GM18861 (cell line): ENCODE results near the gene TRIM41.
A peak's percentile ranks its signal among the peaks of the same experiment; 100 is the strongest.
"Not testable (repeated sequence)": the region's sequence is repeated elsewhere in the genome, so short reads cannot be mapped to it uniquely, and the experiment has no call there.

Experiments used
- ATAC-seq: cut with Tn5 transposase; IDR thresholded peaks from one replicate; pipeline ENCODE4 v1.9.1; 2021; ENCODE audit not compliant: unreplicated experiment

Gene TRIM41

DNA sequence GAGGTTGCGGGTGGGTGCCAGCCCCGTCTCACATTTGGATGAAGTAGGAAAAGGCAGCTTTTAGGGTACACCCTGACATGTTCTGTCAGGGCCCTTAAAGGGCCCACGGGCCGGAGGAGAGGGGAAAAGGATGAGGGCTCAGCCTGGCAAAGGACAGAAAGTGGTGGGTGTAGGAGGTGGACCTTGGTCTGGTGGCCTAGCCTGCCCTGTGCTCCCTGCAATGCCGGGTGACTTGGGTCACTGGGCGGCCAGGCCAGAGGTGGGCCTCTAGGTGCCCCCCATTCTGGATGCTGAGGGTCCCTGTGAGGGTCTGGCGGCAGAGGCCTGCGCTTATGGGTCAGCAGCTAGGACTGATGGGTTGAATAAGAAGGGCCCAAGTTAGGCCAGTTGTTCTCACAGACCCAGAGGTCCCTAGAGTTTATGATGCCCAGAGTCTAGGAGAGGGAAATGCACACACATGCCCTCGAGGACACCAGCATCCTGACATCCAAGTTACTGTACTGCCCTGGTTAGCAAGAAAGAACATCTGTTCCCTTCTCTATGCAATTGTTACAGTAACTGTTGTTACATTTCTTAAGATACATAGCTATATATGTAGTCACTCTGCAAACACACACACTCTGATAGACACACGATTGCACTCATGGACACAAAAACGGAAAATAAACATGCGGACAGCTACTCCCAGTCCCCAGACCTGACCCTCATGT, 30.6 kb upstream of the TRIM41 start:
- no peak for ATAC-seq

DNA sequence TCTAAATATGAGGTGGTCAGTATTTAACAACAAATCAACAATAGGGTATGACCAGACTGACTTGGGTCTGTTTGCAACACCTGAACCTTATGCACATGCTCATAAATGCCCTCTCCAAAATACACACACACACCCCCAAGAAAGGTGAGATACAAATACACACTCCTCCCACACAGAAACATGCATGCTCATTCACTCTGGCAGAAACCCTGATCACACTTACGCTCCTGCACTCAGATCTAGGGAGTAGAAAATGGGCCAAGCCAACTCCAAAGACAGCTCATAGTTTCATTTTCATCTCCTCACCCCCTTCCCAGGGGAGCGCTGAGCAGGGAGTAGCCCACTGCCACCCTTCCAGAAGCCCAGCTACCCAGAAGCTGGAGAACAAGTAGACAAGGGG, 29.4 kb upstream of the TRIM41 start:
- no peak for ATAC-seq

- no peak for ATAC-seq
These were observed 28.4 kb upstream of the TRIM41 start for GRCh38 chr5:181194489-181195248.

DNA sequence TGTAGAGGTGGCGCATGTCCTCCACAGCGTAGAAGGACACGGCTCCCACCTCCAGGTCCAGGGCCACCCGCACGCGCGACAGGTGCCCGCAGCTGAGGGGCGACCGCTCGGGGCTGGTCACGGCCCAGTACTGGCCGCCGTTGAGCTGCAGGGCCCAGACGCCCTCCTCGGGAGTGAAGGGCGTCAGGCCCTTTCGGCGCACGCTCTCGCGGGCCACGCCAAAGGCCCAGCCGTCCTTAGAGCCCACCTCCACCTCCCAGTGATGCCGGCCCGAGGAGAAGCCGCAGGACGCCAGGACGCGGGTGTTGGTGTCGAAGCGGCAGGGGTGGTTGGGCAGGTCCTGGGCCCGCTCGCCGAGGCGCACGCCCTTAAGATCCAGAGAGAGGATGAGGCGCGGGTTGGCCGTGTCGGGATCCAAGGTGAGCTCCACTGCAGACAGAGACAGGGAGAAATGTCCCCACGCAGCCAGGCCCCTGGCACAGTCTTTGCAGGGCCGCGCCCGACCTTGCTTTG, 27.8 kb upstream of the TRIM41 start:
- ATAC-seq = no peak

GRCh38 chr5:181197326-181197951, 25.6 kb upstream of the TRIM41 start:
- ATAC-seq = no peak

- ATAC-seq = no peak
These were observed 24.9 kb upstream of the TRIM41 start for GRCh38 chr5:181198106-181198685.

DNA sequence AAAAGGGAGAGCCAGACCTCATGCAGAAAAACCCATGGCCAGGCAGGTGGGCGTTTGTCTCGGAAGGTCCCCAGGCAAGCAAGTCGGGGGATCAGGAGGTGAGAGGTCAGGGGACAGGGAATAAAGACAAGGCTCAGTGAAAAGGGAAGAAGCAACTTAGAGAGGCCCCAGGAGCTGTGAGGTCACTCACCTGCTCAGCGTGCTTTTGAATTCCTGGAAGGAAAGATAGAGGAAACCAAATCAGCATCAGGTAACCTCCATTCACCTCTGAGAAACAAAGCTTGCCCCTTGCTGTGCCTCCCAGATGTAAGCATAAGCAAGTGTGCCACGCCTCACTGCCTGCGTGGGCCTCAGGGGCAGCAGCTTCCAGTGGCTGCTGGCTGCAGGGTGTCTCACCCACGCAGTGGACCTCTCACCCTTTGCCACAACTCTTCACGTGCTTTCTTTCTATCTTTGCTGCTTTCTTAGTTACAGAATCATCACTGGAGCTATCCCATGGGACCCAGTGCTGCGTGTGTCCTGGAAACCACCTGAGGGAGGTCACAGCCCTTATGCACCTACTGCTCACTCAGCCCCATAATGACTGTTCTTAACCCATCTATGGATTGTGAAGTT, 24.1 kb upstream of the TRIM41 start:
- ATAC-seq = peak; percentile 87

DNA sequence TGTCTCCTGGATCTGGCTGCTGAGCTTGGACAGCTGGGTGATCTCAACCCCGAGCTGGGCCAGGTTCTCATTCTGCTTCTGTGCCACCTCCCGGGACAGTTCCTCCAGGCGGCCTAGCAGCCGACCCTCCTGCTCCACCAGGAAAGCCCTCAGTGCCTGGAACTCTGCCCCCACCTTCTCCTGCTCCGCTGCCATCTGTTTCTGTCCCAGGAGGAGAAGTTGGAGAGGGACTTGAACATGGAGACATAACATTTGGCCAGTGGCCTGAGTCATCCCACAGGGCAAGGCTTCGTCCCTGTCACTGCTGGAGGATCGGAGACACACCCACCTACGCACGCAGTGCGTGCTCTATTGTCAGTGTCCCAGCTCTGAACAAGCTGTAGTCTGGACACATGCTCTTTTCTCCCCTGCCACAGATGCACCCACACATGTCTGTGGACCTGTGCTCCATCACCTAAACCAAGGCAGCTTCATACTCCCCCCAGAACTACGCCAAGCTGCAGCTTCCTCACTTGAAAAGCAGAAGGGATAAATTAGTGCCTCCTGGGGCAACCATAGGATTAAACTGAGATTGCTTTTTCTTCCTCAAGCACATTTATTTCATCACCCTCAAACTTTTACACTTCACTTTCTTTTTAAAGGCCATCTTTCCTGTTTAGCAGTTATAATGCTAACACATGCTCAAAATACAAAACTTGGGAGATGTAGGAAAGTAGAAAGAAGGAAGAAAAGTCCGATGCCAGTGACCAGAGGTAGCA, 23.0 kb upstream of the TRIM41 start:
- ATAC-seq = no peak

- ATAC-seq = no peak
These were observed 22.3 kb upstream of the TRIM41 start for GRCh38 chr5:181200816-181201215.

DNA sequence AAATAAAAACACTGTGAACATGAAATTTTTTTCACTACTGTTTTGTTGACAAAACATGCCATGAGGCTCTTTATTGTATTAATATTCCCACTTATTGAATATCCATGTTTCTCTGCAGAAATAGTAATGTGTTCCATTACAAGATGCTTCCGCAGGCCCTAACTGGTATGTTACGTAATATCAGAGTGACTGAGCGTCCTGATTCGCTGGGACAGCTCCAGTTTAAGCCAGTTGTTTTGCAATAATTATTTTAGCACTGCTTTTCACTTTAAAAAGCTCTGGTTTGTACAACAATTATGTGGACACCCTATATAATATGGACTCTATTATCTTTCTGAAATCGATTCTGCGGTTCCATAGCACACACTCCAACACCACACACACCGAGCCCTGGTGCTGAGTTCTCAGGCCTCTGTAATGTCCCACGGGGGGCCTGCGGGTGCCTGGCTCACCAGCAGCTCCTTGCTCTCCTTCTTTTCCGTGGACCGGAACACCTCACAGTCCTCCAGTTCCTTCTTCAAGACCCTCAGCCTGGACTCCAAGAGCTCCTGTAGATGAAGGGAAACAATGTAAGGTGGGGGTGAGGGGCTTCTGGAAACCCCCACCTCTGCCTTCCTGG, 19.9 kb upstream of the TRIM41 start:
- ATAC-seq = no peak

- no peak for ATAC-seq
These were observed 19.3 kb upstream of the TRIM41 start for GRCh38 chr5:181203777-181204112.

DNA sequence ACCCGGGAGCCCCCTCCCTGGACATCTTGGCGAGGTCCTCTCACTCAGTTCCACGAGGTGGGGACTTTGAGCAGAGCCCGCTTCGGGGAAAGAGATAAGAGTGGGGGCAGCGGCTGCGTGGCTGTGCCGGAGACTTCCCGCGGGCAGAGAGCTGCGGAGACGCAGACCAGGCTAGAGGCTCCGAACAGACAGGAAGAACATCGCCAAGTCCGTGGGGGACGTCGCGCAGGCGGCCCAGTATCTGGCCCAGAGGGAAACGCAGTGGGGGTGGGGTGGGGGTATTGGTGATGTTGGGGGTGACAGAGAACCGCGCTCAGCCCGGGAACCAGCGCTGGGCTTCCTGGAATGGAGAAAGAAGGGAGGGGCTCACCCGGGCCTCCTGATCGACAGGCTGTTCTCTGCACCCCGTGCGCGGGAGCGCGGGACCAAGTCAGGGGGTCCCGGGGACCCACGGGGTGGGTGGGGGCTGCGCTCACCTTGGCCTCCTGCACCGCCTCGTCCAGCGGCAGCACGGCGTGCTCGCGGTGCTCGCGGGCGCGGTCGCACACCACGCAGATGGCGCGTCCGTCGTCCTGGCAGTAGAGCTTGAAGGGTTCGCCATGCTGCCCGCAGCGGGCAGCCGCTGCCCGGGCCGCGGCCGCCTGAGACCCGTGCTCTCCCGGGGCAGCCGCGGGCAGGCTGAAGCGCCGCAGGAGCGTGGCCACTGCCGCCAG, 18.8 kb upstream of the TRIM41 start:
- no peak for ATAC-seq

- ATAC-seq = no peak
These were observed 18.0 kb upstream of the TRIM41 start, which contains the start of gene TRIM7 for GRCh38 chr5:181204826-181205760. TRIM7 (minus strand) TSS chr5:181205196; CDS start chr5:181205110, 86 bp downstream.

- no peak for ATAC-seq
These were observed 17.1 kb upstream of the TRIM41 start for GRCh38 chr5:181205761-181206649.

GRCh38 chr5:181207214-181207959, 15.7 kb upstream of the TRIM41 start:
- ATAC-seq = peak; percentile 29

- ATAC-seq = no peak
These were observed 15.2 kb upstream of the TRIM41 start for GRCh38 chr5:181207960-181208253.

DNA sequence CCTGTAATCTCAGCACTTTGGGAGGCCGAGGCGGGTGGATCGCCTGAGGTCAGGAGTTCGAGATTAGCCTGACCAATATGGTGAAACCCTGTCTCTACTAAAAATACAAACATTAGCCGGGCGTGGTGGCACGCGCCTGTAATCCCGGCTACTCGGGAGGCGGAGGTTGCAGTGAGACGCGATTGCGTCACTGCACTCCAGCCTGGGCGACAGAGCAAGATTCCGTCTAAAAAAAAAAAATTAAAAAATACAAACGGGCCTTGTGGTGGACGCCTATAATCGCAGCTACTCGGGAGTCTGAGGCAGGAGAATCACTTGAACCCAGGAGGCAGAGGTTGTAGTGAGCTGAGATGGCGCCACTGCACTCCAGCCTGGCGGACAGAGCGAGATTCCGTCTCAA, 14.1 kb upstream of the TRIM41 start:
- not testable (repeated sequence) for ATAC-seq
